HG02798 (cell line): ENCODE results near the gene RGS6.

Experiments used
- ATAC-seq: cut with Tn5 transposase; IDR thresholded peaks from one replicate; pipeline ENCODE4 v1.9.1; 2021; ENCODE audit warnings: mild to moderate bottlenecking; ENCODE audit not compliant: unreplicated experiment, poor library complexity

RGS6 gene

DNA sequence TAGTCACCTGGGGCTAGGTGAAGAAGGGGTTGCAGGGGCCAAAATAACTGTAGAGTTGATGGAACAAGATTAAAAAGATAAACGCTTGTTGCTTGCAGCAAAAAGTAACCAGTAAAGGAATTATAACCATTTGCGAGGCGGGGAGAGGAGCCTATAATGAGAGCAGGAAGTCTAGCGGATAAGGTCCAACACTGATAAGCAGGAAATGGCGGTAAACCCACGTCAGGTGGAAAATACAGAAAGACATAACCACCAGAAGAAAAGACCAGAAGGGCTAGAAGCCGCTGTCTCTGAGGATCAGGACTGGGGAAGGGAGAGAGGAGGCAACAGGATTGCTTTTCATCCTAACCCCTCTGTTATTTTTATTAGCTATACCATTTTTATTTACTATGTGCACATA is 658.3 kb downstream of the RGS6 start:
- no peak for ATAC-seq

DNA sequence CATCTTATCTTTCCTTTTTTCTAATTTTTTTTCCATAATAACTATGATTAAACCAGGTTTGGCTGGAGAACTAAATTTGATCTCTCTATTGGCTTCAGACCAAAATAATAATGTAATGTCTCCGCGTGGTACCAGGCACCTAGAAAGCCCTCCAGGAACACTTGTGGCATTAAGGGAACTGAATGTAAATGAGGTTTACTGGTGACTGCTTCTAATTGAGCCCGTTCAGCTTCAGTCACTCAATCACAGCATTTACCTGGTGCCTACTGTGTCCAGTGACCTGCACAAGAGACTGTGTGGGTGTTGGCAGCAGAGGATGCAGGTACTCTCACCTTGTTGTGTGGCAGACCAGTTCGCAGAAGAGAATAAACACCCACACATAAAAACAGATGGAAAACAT is 659.2 kb downstream of the RGS6 start:
- no peak for ATAC-seq

DNA sequence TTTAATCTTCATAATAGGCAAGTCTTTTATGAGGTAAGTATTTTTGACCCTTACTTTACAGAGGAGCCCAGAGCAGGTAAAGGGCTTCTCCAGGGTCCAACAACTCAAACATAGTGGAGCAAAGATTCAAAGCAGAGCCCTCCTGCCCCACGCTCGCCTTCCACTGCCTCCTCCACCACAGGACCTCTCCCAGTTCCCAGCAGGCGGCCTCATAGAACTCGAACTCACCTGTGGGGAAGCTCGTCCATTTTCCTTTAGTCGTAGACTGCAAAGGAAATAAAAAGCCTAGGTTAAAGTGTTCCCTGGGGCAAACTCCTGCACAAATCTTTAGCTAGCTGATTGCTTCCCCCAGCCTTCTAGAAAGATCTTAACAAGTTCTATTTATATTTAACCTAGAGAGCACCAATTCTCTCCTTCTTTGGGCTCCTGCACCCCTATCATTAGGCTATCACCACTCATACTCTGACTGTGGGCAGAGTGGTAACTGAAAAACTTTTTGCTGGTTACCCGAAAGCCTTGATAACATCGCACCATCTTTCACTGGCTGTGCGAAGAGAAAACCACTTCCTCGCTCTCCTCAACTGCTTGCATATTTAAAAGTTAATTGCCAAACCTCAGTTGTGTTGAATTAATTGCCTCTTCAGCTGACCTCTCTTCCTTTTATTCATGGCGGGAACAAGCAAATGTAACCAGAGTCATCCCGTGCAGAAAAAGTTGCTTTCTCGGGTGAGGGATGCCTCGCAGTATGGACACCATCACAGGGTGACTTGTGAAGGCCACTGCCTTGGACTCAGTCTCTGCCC is 662.1 kb downstream of the RGS6 start:
- ATAC-seq: peak; percentile 70

- ATAC-seq: no peak
These were observed 663.1 kb downstream of the RGS6 start for GRCh38 chr14:72595152-72595862.

GRCh38 chr14:72597252-72598233 is 665.3 kb downstream of the RGS6 start:
- ATAC-seq: peak; percentile 27

DNA sequence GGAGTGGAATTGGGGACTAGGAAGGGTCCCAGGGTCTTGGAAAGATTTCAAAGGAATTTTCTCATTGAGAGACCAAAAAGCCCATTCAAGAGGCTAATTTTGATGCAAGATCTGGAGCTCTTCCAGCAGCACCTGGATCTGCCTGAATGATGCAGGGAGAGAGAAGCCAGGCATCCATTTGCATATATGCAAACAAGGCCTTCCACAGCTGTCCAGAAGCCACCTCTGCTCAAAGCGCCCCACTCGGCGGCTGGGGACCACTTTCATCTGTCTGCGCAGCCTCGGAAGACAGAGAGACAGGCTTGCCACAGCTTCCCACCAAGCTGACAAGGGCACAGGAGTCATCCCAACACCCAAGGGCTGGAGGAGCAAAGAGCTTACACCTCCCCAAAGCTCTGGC is 666.1 kb downstream of the RGS6 start:
- peak; percentile 66 for ATAC-seq

- no peak for ATAC-seq
These were observed 667.6 kb downstream of the RGS6 start for GRCh38 chr14:72599579-72600470.

- ATAC-seq: no peak
These were observed 668.5 kb downstream of the RGS6 start for GRCh38 chr14:72600551-72601330.

DNA sequence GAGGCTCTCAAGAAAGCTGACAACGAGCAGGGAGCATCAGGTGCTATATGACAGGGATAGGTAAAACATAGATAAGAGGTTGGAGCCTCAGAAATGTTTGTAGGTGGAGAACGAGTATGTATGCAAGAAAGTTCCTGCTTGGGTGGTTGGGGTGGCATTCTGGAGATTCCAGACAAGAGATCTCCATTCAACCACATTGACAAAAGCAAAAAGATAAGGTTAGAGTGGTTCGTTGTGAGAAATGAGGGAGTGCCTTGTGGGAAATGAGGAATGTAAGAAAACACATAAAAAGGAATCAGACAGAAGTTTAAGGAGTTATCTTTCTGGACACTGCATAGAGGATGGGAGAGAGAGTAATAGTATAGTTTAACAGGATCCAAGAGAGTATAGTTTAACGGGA is 671.4 kb downstream of the RGS6 start:
- no peak for ATAC-seq

DNA sequence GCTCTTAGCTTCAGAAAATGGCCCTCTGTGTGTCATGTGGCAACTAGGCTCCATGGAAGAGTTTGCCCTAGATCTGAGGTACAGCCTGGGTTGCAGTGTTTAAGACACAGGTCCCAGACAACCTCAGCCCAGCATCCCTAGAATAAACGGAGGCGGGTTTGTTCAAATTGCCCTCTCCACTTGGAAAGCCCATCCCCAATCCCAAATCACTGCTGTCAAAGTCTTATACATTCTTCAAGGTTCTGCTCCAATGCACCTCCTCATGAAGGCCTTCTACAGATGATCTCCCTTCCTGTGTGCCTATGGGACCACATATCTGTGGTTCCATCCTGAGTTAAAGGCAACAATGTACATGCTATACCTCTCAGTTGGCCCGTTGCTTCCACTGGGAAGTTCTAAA is 671.9 kb downstream of the RGS6 start:
- ATAC-seq: no peak

- ATAC-seq: no peak
These were observed 673.1 kb downstream of the RGS6 start for GRCh38 chr14:72605096-72605920.

DNA sequence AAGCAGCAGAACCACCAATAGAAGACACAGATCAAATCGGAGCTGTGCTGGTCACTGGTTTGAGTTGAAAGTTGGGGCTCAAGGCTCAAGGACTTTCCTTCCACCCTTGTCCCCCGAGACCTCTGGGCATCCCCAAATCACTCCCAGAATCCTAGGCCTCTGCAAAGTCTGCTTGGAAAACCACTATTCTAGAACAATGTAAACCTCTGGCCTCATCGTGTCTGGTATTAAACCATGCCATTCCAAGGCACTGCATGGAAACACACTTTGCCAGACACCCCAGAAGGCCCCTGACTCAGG is 673.6 kb downstream of the RGS6 start:
- no peak for ATAC-seq

GRCh38 chr14:72606879-72607278 is 674.6 kb downstream of the RGS6 start:
- ATAC-seq: no peak

DNA sequence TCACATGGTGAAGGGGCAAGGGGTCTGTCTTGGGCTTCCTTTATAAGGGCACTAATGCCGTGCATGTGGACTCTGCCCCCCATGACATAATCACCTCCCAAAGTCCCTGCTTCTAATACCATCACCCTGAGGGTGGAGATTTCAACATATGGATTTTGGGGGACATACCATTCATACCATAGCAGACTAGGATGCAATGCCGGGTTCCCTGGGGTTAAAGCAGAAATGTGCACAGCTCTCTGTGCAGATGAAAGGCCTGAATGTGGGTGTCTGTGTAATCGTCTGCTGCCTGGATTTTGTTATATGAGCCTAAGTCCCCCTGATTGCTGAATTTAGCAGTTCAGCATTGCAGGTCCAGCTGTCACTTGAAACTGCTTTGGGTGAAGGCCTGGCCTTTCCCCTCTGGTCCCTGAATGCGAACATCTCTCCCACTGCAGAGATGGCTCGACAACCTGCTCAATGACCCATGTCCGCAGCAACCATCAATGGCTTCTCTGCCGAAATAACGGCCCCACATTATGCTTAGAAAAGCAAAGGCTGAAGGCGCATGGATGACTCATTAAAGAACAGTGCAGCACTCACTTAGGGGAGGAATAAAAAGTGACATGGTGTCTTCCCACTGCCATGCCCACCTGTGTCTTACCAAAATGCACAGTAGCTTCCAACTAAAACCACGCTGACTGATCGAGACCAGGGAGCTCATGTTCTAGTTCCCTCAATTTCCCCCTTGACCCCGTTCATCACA is 675.3 kb downstream of the RGS6 start:
- ATAC-seq: no peak

GRCh38 chr14:72608391-72609204 is 676.4 kb downstream of the RGS6 start:
- no peak for ATAC-seq

GRCh38 chr14:72609205-72609916 is 677.1 kb downstream of the RGS6 start:
- ATAC-seq: no peak
